ENCODE data around the gene CNTNAP3.
"Not testable (repeated sequence)": the region's sequence is repeated elsewhere in the genome, so short reads cannot be mapped to it uniquely, and the experiment has no call there.

Gene CNTNAP3

DNA sequence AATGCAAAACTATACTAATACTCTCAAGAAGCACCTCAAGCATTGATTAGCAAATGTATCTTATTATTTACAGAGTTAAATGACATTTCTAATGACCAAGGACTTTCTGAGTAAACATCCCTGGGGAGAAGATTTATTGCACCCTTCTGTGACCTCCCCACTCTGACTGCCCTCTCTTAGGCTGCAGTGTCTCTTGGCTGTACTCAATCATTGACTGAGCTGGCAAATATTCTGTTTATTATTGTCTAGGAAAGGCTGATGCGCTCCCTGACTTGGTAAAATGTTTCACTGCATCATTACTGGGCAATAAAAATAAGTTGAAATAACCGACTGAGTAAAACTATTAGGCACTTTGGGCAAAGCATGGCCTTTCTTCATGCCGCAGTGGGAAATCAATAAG lies 130.3 kb downstream of the CNTNAP3 start:
- not testable (repeated sequence) for H3K27me3 ChIP-seq (ENCODE audit: control insufficient read depth, insufficient read depth, low read length); H3K9ac ChIP-seq; H3K79me2 ChIP-seq; H3K27ac ChIP-seq; H3K4me3 ChIP-seq (ENCODE audit: low read depth, low read length); H3K4me1 ChIP-seq; H3K4me2 ChIP-seq (ENCODE audit: low read length); H3K36me3 ChIP-seq (ENCODE audit: control insufficient read depth, insufficient read depth, low read length); H3K9me3 ChIP-seq (ENCODE audit: control insufficient read depth, low read length); H2AFZ ChIP-seq

DNA sequence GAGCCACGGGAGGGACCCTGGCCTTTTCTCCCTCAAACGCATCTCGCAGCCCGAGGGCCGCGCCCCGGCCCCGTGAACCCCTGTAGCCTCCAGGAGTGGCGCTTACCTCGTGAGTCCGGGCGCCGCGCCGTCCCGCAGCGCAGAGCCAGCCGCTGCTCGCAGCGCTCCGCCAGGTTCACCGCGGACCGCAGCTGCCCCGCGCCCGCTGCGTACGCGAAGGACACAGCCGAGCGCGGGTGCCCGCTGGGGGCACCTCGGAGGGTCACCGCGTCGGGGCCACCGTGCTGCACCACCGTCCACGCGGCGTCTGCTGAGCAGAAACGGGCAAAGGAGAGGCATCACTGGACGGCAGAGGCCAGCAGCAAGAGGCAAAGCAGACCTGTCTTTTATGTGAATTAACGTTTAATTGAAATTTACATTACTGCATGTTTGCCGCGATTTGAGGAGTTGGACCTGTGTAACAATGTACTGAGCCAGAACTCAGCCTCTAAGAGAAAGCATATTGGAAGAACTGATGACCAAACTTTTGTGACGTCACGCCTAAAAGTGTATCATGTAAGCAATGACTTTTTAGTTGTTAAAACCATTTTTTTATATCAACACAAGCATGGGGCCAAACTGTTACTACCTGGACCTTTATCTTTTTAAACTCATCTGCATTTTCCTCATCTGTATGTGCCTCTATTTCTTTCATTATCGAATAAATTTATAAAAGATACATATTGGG lies 155.0 kb downstream of the CNTNAP3 start:
- H3K36me3 ChIP-seq (ENCODE audit: control insufficient read depth, insufficient read depth, low read length); H3K4me3 ChIP-seq (ENCODE audit: low read depth, low read length); H3K4me2 ChIP-seq (ENCODE audit: low read length); H2AFZ ChIP-seq; H3K9ac ChIP-seq; H3K4me1 ChIP-seq; H3K79me2 ChIP-seq; H3K27me3 ChIP-seq (ENCODE audit: control insufficient read depth, insufficient read depth, low read length); H3K27ac ChIP-seq; H3K9me3 ChIP-seq (ENCODE audit: control insufficient read depth, low read length): not testable (repeated sequence)

DNA sequence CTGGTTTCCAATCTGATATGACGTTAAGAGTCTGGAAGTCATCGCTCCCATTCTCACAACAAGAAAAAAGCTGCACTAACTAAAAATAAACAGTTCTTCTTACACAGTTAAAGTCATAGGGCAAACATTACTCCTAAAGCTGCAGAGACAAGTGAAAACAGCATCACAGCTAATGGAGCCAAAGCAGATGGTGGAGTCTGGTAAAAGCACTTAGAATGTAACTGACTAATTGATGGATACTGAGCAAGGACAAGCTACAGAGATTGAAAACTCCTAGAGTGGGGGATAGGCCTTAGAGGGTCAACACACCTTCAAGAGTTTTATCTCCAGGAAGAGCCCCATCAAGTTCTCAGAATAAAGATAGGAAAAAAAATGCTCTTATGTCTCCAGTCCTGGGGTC lies 166.6 kb downstream of the CNTNAP3 start:
- not testable (repeated sequence) for H3K9me3 ChIP-seq (ENCODE audit: control insufficient read depth, low read length); H3K4me2 ChIP-seq (ENCODE audit: low read length); H2AFZ ChIP-seq; H3K36me3 ChIP-seq (ENCODE audit: control insufficient read depth, insufficient read depth, low read length); H3K79me2 ChIP-seq; H3K9ac ChIP-seq; H3K27ac ChIP-seq; H3K4me1 ChIP-seq; H3K27me3 ChIP-seq (ENCODE audit: control insufficient read depth, insufficient read depth, low read length); H3K4me3 ChIP-seq (ENCODE audit: low read depth, low read length)

DNA sequence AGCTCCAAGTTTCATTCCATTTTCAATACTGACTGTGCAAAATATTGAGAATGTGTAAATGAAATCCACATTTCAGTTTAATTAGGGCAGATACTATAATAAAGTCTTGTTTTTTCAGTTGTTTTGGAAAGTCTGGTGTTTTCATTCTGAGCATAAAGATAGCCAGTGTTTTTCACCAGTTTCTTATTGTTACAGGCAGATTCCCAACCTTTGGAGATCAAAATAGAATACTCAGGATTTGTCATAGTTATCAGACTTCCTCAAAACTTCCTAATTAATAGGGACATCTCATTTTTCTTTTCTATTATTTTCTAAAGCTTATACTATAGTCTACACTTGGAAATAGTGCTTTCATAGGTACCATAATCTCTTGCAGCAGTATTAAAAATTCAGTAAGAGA lies 176.2 kb downstream of the CNTNAP3 start:
- not testable (repeated sequence) for H3K4me3 ChIP-seq (ENCODE audit: low read depth, low read length); H3K4me1 ChIP-seq; H3K27ac ChIP-seq; H3K36me3 ChIP-seq (ENCODE audit: control insufficient read depth, insufficient read depth, low read length); H3K79me2 ChIP-seq; H3K9me3 ChIP-seq (ENCODE audit: control insufficient read depth, low read length); H3K27me3 ChIP-seq (ENCODE audit: control insufficient read depth, insufficient read depth, low read length); H3K9ac ChIP-seq; H2AFZ ChIP-seq; H3K4me2 ChIP-seq (ENCODE audit: low read length)

DNA sequence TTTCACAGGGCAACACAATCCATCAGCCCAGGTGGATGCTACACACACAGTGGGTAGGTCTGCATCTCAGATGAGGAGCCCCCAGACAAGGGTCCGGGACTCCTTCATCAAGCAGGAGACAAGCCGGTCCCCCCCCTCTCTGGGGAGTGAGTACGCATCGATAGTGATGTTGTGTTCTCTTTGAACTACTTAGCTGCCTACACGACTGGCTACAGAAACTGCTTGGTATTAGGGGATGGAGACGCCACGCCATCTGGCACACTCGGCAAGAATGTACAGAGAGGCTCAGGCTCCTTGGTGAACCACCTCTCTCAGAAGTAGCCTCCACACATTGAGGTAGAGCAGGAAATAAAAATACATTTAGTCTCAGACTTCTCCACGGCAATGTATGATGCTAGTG lies 179.8 kb downstream of the CNTNAP3 start:
- no peak overlapping the region for H2AFZ ChIP-seq
- H3K27ac ChIP-seq: no peak overlapping the region
- H3K27me3 ChIP-seq (ENCODE audit: control insufficient read depth, insufficient read depth, low read length): no peaks in the 10 kb centered on the region
- no peaks in the 10 kb centered on the region for H3K9me3 ChIP-seq (ENCODE audit: control insufficient read depth, low read length)
- no peaks in the 10 kb centered on the region for H3K4me1 ChIP-seq
- no peaks in the 10 kb centered on the region for H3K36me3 ChIP-seq (ENCODE audit: control insufficient read depth, insufficient read depth, low read length)
- H3K79me2 ChIP-seq: no peaks in the 10 kb centered on the region
- H3K4me3 ChIP-seq (ENCODE audit: low read depth, low read length): no peak overlapping the region
- TF ChIP-seq, protein P1, sequence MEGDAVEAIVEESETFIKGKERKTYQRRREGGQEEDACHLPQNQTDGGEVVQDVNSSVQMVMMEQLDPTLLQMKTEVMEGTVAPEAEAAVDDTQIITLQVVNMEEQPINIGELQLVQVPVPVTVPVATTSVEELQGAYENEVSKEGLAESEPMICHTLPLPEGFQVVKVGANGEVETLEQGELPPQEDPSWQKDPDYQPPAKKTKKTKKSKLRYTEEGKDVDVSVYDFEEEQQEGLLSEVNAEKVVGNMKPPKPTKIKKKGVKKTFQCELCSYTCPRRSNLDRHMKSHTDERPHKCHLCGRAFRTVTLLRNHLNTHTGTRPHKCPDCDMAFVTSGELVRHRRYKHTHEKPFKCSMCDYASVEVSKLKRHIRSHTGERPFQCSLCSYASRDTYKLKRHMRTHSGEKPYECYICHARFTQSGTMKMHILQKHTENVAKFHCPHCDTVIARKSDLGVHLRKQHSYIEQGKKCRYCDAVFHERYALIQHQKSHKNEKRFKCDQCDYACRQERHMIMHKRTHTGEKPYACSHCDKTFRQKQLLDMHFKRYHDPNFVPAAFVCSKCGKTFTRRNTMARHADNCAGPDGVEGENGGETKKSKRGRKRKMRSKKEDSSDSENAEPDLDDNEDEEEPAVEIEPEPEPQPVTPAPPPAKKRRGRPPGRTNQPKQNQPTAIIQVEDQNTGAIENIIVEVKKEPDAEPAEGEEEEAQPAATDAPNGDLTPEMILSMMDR (IDR thresholded peaks at IDR 0.05): no peak
- no peak overlapping the region for H3K4me2 ChIP-seq (ENCODE audit: low read length)
- no peak overlapping the region for H3K9ac ChIP-seq

DNA sequence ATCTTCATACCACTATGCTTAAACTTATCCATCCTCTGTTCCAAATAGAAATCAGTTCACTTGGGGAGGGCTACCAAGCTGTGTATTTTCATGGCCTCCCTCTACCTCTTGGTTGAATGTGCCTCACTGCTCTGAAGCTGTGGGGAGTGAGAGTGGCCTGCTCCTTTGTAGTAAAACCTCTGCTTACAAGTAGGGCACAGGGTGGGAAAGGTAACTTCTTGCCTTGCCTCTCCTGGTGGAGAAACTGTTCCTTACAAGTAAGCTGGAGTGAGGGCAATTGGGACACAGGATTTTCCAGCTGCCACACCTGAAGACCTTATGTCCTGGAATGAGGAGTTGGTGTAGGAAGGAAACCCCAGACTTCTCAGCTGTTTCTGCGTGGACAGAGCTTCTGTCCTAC lies 190.8 kb downstream of the CNTNAP3 start:
- not testable (repeated sequence) for H3K79me2 ChIP-seq; H3K4me1 ChIP-seq; H2AFZ ChIP-seq; H3K27me3 ChIP-seq (ENCODE audit: control insufficient read depth, insufficient read depth, low read length); H3K4me2 ChIP-seq (ENCODE audit: low read length); H3K4me3 ChIP-seq (ENCODE audit: low read depth, low read length); H3K9ac ChIP-seq; H3K9me3 ChIP-seq (ENCODE audit: control insufficient read depth, low read length); H3K36me3 ChIP-seq (ENCODE audit: control insufficient read depth, insufficient read depth, low read length); H3K27ac ChIP-seq

DNA sequence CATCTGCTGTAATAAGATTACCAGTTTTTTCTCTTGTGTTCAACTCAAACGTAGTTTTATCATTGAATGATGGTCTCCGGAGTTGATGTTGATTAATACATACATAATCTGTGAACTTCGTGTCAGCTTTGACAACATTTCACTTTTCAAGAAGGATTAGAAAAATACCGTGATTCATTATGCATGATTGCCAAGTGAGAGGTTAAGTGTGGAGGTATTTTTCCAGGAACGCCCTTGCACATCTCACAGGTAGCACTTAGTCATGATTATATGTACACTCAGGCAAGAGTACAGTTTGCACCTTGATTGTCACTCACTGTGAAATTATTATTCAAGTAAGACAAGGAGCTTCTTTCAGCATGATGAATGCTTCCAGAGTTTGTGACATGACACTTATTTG lies 202.7 kb downstream of the CNTNAP3 start:
- H3K4me1 ChIP-seq; H3K4me3 ChIP-seq (ENCODE audit: low read depth, low read length); H3K4me2 ChIP-seq (ENCODE audit: low read length); H3K36me3 ChIP-seq (ENCODE audit: control insufficient read depth, insufficient read depth, low read length); H2AFZ ChIP-seq; H3K9ac ChIP-seq; H3K79me2 ChIP-seq; H3K9me3 ChIP-seq (ENCODE audit: control insufficient read depth, low read length); H3K27ac ChIP-seq; H3K27me3 ChIP-seq (ENCODE audit: control insufficient read depth, insufficient read depth, low read length): not testable (repeated sequence)

DNA sequence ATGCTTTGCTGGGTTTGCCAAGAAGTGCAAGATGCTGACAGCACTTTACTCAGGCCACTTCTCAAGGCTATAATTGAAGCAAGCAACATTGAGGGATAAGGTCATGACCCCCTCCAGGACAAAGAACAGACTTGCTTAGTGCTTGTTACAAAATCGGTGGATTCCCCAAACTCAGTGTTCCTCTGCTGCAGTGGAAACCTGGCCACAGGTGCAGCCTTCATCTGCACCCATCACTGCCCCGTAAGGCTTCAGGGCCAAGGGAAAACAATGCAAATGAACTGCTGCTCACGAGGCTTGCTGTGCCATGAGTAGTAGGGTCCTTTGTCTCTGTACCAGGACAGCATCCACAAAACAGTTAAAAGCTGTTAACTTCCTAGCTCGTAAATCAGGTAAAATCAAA lies 205.4 kb downstream of the CNTNAP3 start:
- H3K4me2 ChIP-seq (ENCODE audit: low read length); H3K4me1 ChIP-seq; H3K4me3 ChIP-seq (ENCODE audit: low read depth, low read length); H3K27me3 ChIP-seq (ENCODE audit: control insufficient read depth, insufficient read depth, low read length); H3K9me3 ChIP-seq (ENCODE audit: control insufficient read depth, low read length); H3K36me3 ChIP-seq (ENCODE audit: control insufficient read depth, insufficient read depth, low read length); H2AFZ ChIP-seq; H3K27ac ChIP-seq; H3K79me2 ChIP-seq; H3K9ac ChIP-seq: not testable (repeated sequence)

DNA sequence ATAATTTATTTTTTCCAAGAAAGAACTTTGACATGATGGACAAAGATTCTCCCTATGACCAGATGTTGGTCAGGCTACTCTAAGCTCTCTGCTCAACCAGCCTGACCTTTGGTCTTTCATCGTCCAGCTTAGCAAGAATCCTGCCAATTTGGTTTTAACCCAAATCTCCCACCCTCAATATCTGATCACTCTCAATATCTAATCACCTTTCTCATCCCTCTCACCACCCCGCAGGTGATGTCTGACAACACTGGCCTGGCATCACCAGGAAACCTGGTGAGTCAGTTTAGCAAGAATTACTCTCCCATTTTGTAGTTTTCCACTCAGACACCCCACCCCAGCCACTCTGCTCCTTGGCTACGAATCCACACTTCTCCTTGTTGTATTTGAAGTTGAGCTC lies 207.9 kb downstream of the CNTNAP3 start:
- not testable (repeated sequence) for H3K4me3 ChIP-seq (ENCODE audit: low read depth, low read length); H3K79me2 ChIP-seq; H2AFZ ChIP-seq; H3K4me1 ChIP-seq; H3K4me2 ChIP-seq (ENCODE audit: low read length); H3K9ac ChIP-seq; H3K9me3 ChIP-seq (ENCODE audit: control insufficient read depth, low read length); H3K27me3 ChIP-seq (ENCODE audit: control insufficient read depth, insufficient read depth, low read length); H3K36me3 ChIP-seq (ENCODE audit: control insufficient read depth, insufficient read depth, low read length); H3K27ac ChIP-seq

DNA sequence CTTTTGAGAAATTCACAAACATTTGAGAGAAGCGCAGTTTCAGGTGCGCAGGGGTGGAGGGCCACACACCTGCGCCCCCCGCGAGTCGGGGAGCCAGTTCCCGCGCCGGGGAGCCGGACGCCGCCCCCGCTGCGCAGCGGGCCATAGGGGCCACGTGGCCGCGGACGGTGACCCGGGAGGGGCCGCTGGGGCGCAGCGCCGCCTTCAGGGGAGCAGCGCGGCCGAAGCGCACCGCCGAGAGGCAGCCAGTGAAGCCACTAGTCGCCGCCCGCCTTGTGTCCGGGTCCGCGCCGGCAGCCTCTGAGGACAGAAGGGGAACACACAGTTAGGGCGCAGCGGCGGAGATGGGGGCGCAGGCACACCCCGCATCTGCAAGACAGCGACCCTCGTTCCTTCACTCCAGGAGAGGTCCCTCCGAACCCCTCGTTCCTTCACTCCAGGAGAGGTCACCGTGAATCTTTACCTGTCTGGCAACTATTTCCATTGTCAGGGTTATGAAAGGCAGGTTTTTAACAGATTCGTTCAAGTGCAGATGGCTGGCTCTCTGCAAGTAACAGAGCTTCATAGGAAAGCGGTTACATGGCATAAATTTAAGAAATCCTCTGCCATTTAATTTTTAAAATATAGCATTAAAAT lies 209.2 kb downstream of the CNTNAP3 start:
- H3K27me3 ChIP-seq (ENCODE audit: control insufficient read depth, insufficient read depth, low read length); H3K9me3 ChIP-seq (ENCODE audit: control insufficient read depth, low read length); H3K4me1 ChIP-seq; H2AFZ ChIP-seq; H3K4me3 ChIP-seq (ENCODE audit: low read depth, low read length); H3K27ac ChIP-seq; H3K36me3 ChIP-seq (ENCODE audit: control insufficient read depth, insufficient read depth, low read length); H3K79me2 ChIP-seq; H3K9ac ChIP-seq: not testable (repeated sequence)
- H3K4me2 ChIP-seq (ENCODE audit: low read length): peak overlapping the region; percentile 38
